H9 (cell line): ENCODE measurements around the gene TMEM123. TPM values are rescaled to one million over a fixed set of nuclear protein-coding genes. Genes with fewer than 3 reads are reported as not detected.

ENCODE experiments used
- DNase-seq: peaks from one replicate; pipeline ENCODE4 v3.0.0-alpha.2; 2017
- H2AFZ ChIP-seq: one replicate; pipeline ENCODE4 v1.6.1; 2013; ENCODE audit warnings: mild to moderate bottlenecking, low read length, control low read depth, moderate library complexity
- H2AK5ac ChIP-seq: 2 replicates; pipeline ENCODE4 v1.6.1; 2013; ENCODE audit warnings: low read length, control low read depth, mixed read lengths; ENCODE audit not compliant: insufficient read length
- H2BK120ac ChIP-seq: one replicate; pipeline ENCODE4 v1.6.1; 2013; ENCODE audit warnings: low read depth, mild to moderate bottlenecking, low read length, control low read depth, inconsistent platforms; ENCODE audit not compliant: poor library complexity, severe bottlenecking
- H2BK12ac ChIP-seq: 2 replicates; pipeline ENCODE4 v1.6.1; 2013; ENCODE audit warnings: low read length, control low read depth, mixed read lengths, low read depth; ENCODE audit not compliant: insufficient read length
- H2BK15ac ChIP-seq: 2 replicates; pipeline ENCODE4 v1.6.1; 2013; ENCODE audit warnings: low read depth, low read length, control low read depth
- H2BK20ac ChIP-seq: one replicate; pipeline ENCODE4 v1.6.1; 2013; ENCODE audit warnings: low read depth, mild to moderate bottlenecking, low read length, control low read depth, inconsistent platforms; ENCODE audit not compliant: poor library complexity, severe bottlenecking
- H2BK5ac ChIP-seq: 2 replicates; pipeline ENCODE4 v1.6.1; 2013; ENCODE audit warnings: low read length, control low read depth, mixed read lengths; ENCODE audit not compliant: insufficient read length
- H3K14ac ChIP-seq: 2 replicates; pipeline ENCODE4 v1.6.1; 2013; ENCODE audit warnings: low read length, control low read depth; ENCODE audit not compliant: insufficient read depth
- H3K18ac ChIP-seq: 2 replicates; pipeline ENCODE4 v1.6.1; 2013; ENCODE audit warnings: low read depth, mild to moderate bottlenecking, mixed read lengths, low read length, control low read depth; ENCODE audit not compliant: insufficient read length
- H3K23ac ChIP-seq: 2 replicates; pipeline ENCODE4 v1.6.1; 2013; ENCODE audit warnings: low read length, control low read depth, mixed read lengths, low read depth; ENCODE audit not compliant: insufficient read length
- H3K23me2 ChIP-seq: 2 replicates; pipeline ENCODE4 v1.6.1; 2013; ENCODE audit warnings: low read depth, mild to moderate bottlenecking, mixed read lengths, low read length, control low read depth; ENCODE audit not compliant: insufficient read length, poor library complexity, severe bottlenecking
- H3K27ac ChIP-seq: 2 replicates; pipeline ENCODE4 v1.5.1; 2013; ENCODE audit warnings: low read length, control low read depth, mixed read lengths, low read depth; ENCODE audit not compliant: insufficient read length
- H3K27me3 ChIP-seq: 2 replicates; pipeline ENCODE4 v1.6.1; 2013; ENCODE audit warnings: low read length, control low read depth, inconsistent platforms; ENCODE audit not compliant: insufficient read depth
- H3K4ac ChIP-seq: 2 replicates; pipeline ENCODE4 v1.6.1; 2013; ENCODE audit warnings: low read depth, mild to moderate bottlenecking, control low read depth, inconsistent platforms, low read length, moderate library complexity
- H3K4me1 ChIP-seq: 2 replicates; pipeline ENCODE4 v1.6.1; 2013; ENCODE audit warnings: low read length, control low read depth, inconsistent platforms; ENCODE audit not compliant: insufficient read depth
- H3K4me2 ChIP-seq: 2 replicates; pipeline ENCODE4 v1.6.1; 2013; ENCODE audit warnings: low read length, control low read depth, mixed read lengths; ENCODE audit not compliant: insufficient read length, insufficient read depth
- H3K56ac ChIP-seq: 2 replicates; pipeline ENCODE4 v1.6.1; 2013; ENCODE audit warnings: low read depth, mild to moderate bottlenecking, mixed read lengths, low read length, control low read depth; ENCODE audit not compliant: insufficient read length
- H3K79me1 ChIP-seq: 2 replicates; pipeline ENCODE4 v1.6.1; 2013; ENCODE audit warnings: low read depth, mild to moderate bottlenecking, moderate library complexity, low read length, control low read depth, inconsistent platforms; ENCODE audit not compliant: insufficient read depth, poor library complexity, severe bottlenecking
- H3K79me2 ChIP-seq: 2 replicates; pipeline ENCODE4 v1.6.1; 2013; ENCODE audit warnings: low read length, control low read depth, inconsistent platforms; ENCODE audit not compliant: insufficient read depth
- H3K9ac ChIP-seq: 2 replicates; pipeline ENCODE4 v1.6.1; 2013; ENCODE audit warnings: low read length, control low read depth, mixed read lengths; ENCODE audit not compliant: insufficient read length; ENCODE audit errors: extremely low read depth
- H3K9me3 ChIP-seq: one replicate; pipeline ENCODE4 v1.6.1; 2013; ENCODE audit warnings: low read depth, low read length, inconsistent platforms; ENCODE audit not compliant: control insufficient read depth
- H3T11ph ChIP-seq: one replicate; pipeline ENCODE4 v1.6.1; 2013; ENCODE audit warnings: mild to moderate bottlenecking, low read length, control low read depth, inconsistent platforms
- H4K20me1 ChIP-seq: one replicate; pipeline ENCODE4 v1.6.1; 2013; ENCODE audit not compliant: control insufficient read depth, insufficient read length, insufficient read depth
- H4K5ac ChIP-seq: 2 replicates; pipeline ENCODE4 v1.6.1; 2013; ENCODE audit warnings: low read depth, mild to moderate bottlenecking, mixed read lengths, low read length, control low read depth; ENCODE audit not compliant: insufficient read length
- H4K8ac ChIP-seq: replicated peaks from 2 replicates; pipeline ENCODE4 v1.6.1; 2013; ENCODE audit warnings: low read length, control low read depth, mixed read lengths, low read depth; ENCODE audit not compliant: insufficient read length
- H4K91ac ChIP-seq: 2 replicates; pipeline ENCODE4 v1.6.1; 2013; ENCODE audit warnings: low read depth, mild to moderate bottlenecking, moderate library complexity, mixed read lengths, low read length, control low read depth; ENCODE audit not compliant: insufficient read length
- H3K27ac Mint-ChIP-seq, 3 experiments: 2 replicates in 2 of 3; 3 replicates in 1 of 3; pipeline ENCODE4 v1.8.0; 2020 to 2021; ENCODE audit warnings: mixed read lengths in 3 of 3, mild to moderate bottlenecking in 1 of 3, moderate library complexity in 1 of 3
- H3K27me3 Mint-ChIP-seq: 2 replicates; pipeline ENCODE4 v1.8.0; 2021; ENCODE audit warnings: low read depth, mild to moderate bottlenecking, moderate library complexity, mixed read lengths
- H3K36me3 Mint-ChIP-seq, 3 experiments: 2 replicates in 2 of 3; 3 replicates in 1 of 3; pipeline ENCODE4 v1.8.0; 2020 to 2021; ENCODE audit warnings: low read depth in 3 of 3, mixed read lengths in 3 of 3; ENCODE audit not compliant: insufficient read depth in 1 of 3
- H3K4me1 Mint-ChIP-seq, 2 experiments: 2 replicates each; pipeline ENCODE4 v1.8.0; 2020; ENCODE audit warnings: mixed read lengths in 2 of 2
- H3K4me3 Mint-ChIP-seq, 2 experiments: 2 replicates in 1 of 2; 3 replicates in 1 of 2; pipeline ENCODE4 v1.8.0; 2020 to 2021; ENCODE audit warnings: mild to moderate bottlenecking in 2 of 2, mixed read lengths in 2 of 2, moderate library complexity in 1 of 2
- H3K9me3 Mint-ChIP-seq, 2 experiments: 2 replicates in 1 of 2; 3 replicates in 1 of 2; pipeline ENCODE4 v1.8.0; 2020; ENCODE audit warnings: mild to moderate bottlenecking in 2 of 2, mixed read lengths in 2 of 2, moderate library complexity in 1 of 2
- CTCF ChIP-seq: fragments of 200-600 bp; sonication (generic); conservative IDR thresholded peaks from 3 replicates; pipeline ENCODE4 v1.8.0; 2021; ENCODE audit warnings: antibody characterized with exemption, mild to moderate bottlenecking
- WGBS: extraction: QIAGEN DNeasy Blood & Tissue Kit; methylation state at CpG from one replicate; pipeline ENCODE4 v1.1.7; 2013; ENCODE audit warnings: missing lambda C conversion rate, low lambda C conversion rate, mixed read lengths; ENCODE audit not compliant: insufficient read length; ENCODE audit errors: extremely low coverage; 5-methylcytosine and 5-hydroxymethylcytosine counted together
- total RNA-seq: library from RNA; stranded (reverse); gene quantifications from 2 replicates; pipeline ENCODE4 v1.2.1, GENCODE V29; 2021

TMEM123 gene
- total RNA-seq, 1 experiment from 2014 or later: 76.7 TPM

- Histone ChIP-seq H2AK5ac (no peak overlapping the region), H4K91ac (no peak overlapping the region), H3K79me1 (no peaks in the 10 kb centered on the region), H3K14ac (no peak overlapping the region), H4K8ac (no peak overlapping the region), H2BK15ac (no peak overlapping the region), H3K56ac (no peak overlapping the region), H3K27ac (no peak overlapping the region), H2BK120ac (no peak overlapping the region), H2AFZ (no peak overlapping the region), H3K18ac (no peak overlapping the region), H3K79me2 (no peaks in the 10 kb centered on the region), H2BK5ac (no peak overlapping the region), H3T11ph (no peak overlapping the region), H4K20me1 (no peaks in the 10 kb centered on the region), H4K5ac (no peak overlapping the region), H3K23me2 (no peaks in the 10 kb centered on the region), H2BK20ac (no peak overlapping the region), H3K27me3 (no peaks in the 10 kb centered on the region), H3K4me1 (no peaks in the 10 kb centered on the region), H3K9me3 (no peaks in the 10 kb centered on the region), H3K23ac (no peak overlapping the region), H3K4me2 (no peak overlapping the region), H3K4ac (no peak overlapping the region), H3K9ac (no peak overlapping the region), H2BK12ac (no peak overlapping the region)
- Mint-ChIP-seq H3K27ac (no peak overlapping the region; a peak in 1 of 7 replicates), H3K27me3 (no peaks in the 10 kb centered on the region), H3K36me3 (peaks cover 3 to 34% (median 23%) of the 10 kb centered on the region in 3 experiments; a peak in 5 of 7 replicates), H3K4me1 (peaks cover 16 to 18% of the 10 kb centered on the region in 2 experiments), H3K9me3 (no peaks in the 10 kb centered on the region), H3K4me3 (no peak overlapping the region)
- DNase-seq: no peak
- WGBS: no CpG with 5 or more reads among the region's 3 CpGs
- TF ChIP-seq CTCF: no peak
Observed at GRCh38 chr11:102383839-102384238, 68.7 kb downstream of the TMEM123 start.
